Smooth muscle cell (in vitro differentiated cells): ENCODE results near the gene BCAS1. TPM values are rescaled to one million over a fixed set of nuclear protein-coding genes. Genes with fewer than 3 reads are reported as not detected.

ENCODE experiments used
- DNase-seq: peaks from one replicate; lab custom pipeline; 2025; ENCODE audit not compliant: unreplicated experiment; lab: John Stamatoyannopoulos, UW
- H2AFZ ChIP-seq: fragments of 200-600 bp; sonication (generic); 2 replicates; pipeline ENCODE4 v1.6.0; 2016; ENCODE audit warnings: antibody characterized with exemption, low read depth, mild to moderate bottlenecking
- H3F3A ChIP-seq: fragments of 200-600 bp; sonication (generic); 2 replicates; pipeline ENCODE4 v1.6.0; 2017; ENCODE audit warnings: antibody characterized with exemption, low read depth
- H3K27ac ChIP-seq: fragments of 200-600 bp; sonication (generic); 2 replicates; pipeline ENCODE4 v1.5.1; 2016; ENCODE audit warnings: low read depth, mild to moderate bottlenecking
- H3K27me3 ChIP-seq: fragments of 200-600 bp; sonication (generic); 2 replicates; pipeline ENCODE4 v1.6.1; 2016; ENCODE audit warnings: low read depth, mild to moderate bottlenecking
- H3K36me3 ChIP-seq: fragments of 200-600 bp; sonication (generic); 2 replicates; pipeline ENCODE4 v1.5.1; 2016; ENCODE audit warnings: low read depth
- H3K4me1 ChIP-seq: fragments of 200-600 bp; sonication (generic); 2 replicates; pipeline ENCODE4 v1.5.1; 2016; ENCODE audit warnings: low read depth
- H3K4me2 ChIP-seq: fragments of 200-600 bp; sonication (generic); 2 replicates; pipeline ENCODE4 v1.6.0; 2016; ENCODE audit warnings: mild to moderate bottlenecking
- H3K4me3 ChIP-seq: fragments of 200-600 bp; sonication (generic); 2 replicates; pipeline ENCODE4 v1.5.1; 2016; ENCODE audit warnings: mild to moderate bottlenecking
- H3K79me2 ChIP-seq: fragments of 200-600 bp; sonication (generic); 2 replicates; pipeline ENCODE4 v1.6.0; 2016; ENCODE audit warnings: low read depth, mild to moderate bottlenecking
- H3K9ac ChIP-seq: fragments of 200-600 bp; sonication (generic); 2 replicates; pipeline ENCODE4 v1.6.0; 2016; ENCODE audit warnings: low read depth
- H3K9me3 ChIP-seq: fragments of 200-600 bp; sonication (generic); replicated peaks from 2 replicates; pipeline ENCODE4 v1.5.1; 2016; ENCODE audit warnings: low read depth
- H4K20me1 ChIP-seq: fragments of 200-600 bp; sonication (generic); 2 replicates; pipeline ENCODE4 v1.6.0; 2016; ENCODE audit warnings: low read depth
- WGBS: methylation state at CpG from one replicate; pipeline ENCODE4 v1.1.7; 2016; ENCODE audit warnings: low lambda C conversion rate; 5-methylcytosine and 5-hydroxymethylcytosine counted together
- polyA plus RNA-seq: library from polyadenylated mRNA; unstranded; fragments of >200 nt; fragmentation: Nextera tagmentation; extraction: Ambion mirVana; gene quantifications from 2 replicates; pipeline ENCODE4 v1.2.1, GENCODE V29; 2016
- total RNA-seq: library from RNA; depleted of rRNA; stranded (reverse); fragments of >200 nt; gene quantifications from 2 replicates; pipeline ENCODE4 v1.2.3, GENCODE V29; 2014
- TF ChIP-seq, protein P1 (sequence below): fragments of 200-600 bp; sonication (generic); IDR thresholded peaks from 2 replicates; pipeline ENCODE4 v1.5.1; 2017; ENCODE audit warnings: borderline replicate concordance, mild to moderate bottlenecking, antibody characterized with exemption; ENCODE audit not compliant: insufficient read depth, poor library complexity, severe bottlenecking

The BCAS1 gene
- total and polyA plus RNA-seq, 2 experiments from 2014 or later, result 0.09 to 0.15 TPM

DNA sequence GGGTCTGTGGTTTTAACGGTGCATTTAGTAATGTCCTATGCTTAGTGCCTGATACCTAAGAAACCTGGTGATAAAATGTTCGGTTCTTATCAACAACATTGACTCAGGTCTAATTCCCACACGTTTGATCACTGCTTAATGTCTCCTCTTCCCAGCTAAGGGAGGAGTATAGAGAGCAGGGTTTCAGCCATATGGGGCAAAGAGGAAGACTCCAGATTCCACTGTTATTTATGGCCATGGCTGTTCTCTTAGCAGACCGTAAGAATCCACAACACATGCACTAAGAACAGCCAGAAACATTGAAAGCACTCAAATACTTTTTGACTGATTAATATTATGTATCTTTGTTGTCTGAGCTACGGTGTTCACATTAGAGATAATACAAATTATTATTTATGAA, 112.1 kb downstream of the BCAS1 start:
- Histone ChIP-seq H2AFZ (no peak overlapping the region), H3K4me2 (no peak overlapping the region), H3K4me1 (peaks cover 4% of the 10 kb centered on the region), H3K79me2 (no peaks in the 10 kb centered on the region), H3K9ac (no peak overlapping the region), H3F3A (no peaks in the 10 kb centered on the region), H3K27ac (no peak overlapping the region), H3K27me3 (no peaks in the 10 kb centered on the region), H3K9me3 (no peaks in the 10 kb centered on the region), H4K20me1 (no peaks in the 10 kb centered on the region), H3K4me3 (no peak overlapping the region), H3K36me3 (no peaks in the 10 kb centered on the region)
- TF ChIP-seq, protein P1, sequence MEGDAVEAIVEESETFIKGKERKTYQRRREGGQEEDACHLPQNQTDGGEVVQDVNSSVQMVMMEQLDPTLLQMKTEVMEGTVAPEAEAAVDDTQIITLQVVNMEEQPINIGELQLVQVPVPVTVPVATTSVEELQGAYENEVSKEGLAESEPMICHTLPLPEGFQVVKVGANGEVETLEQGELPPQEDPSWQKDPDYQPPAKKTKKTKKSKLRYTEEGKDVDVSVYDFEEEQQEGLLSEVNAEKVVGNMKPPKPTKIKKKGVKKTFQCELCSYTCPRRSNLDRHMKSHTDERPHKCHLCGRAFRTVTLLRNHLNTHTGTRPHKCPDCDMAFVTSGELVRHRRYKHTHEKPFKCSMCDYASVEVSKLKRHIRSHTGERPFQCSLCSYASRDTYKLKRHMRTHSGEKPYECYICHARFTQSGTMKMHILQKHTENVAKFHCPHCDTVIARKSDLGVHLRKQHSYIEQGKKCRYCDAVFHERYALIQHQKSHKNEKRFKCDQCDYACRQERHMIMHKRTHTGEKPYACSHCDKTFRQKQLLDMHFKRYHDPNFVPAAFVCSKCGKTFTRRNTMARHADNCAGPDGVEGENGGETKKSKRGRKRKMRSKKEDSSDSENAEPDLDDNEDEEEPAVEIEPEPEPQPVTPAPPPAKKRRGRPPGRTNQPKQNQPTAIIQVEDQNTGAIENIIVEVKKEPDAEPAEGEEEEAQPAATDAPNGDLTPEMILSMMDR, result no peak
- no peak for DNase-seq
- 74% methylated on average over 5 of the region's 5 CpGs for WGBS

DNA sequence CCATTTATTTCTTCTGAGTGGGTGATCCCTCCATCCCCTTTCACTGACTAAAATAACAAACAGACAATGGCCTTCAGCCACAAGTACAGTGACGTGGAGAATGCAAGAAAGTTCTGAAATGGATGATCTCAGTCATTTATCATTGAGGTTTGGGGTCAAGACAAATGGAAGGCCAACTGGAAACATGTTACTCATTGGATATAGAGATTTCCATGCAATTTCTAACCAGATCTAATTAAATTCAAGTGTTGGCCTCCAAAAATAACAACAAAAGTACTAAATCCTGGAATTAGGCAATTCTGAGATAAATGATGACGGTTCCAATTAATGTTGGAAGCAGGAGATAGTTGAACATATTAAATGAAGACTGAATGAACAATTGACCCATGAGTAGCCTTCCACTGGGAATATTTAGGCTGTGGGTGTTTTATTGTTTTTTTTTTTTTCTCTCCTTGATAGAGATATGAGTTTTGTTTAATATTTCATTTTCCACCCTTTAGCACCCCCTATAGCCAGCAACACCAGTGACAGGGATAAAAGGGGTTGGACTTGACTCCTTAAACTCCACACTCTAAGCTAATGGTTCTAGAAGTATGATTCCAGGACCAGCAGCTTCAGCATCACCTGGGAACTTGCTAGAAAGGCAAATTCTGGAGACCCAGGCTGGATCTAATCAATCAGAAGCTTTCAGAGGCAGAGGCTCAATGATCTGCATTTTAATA, 112.8 kb downstream of the BCAS1 start:
- no peak overlapping the region for H2AFZ ChIP-seq
- H3K4me1 ChIP-seq, result peaks cover 4% of the 10 kb centered on the region
- TF ChIP-seq, protein P1, result no peak
- H3K9ac ChIP-seq, result no peak overlapping the region
- no peaks in the 10 kb centered on the region for H3K27me3 ChIP-seq
- H3K4me2 ChIP-seq, result no peak overlapping the region
- WGBS, result 65% methylated on average over 2 of the region's 2 CpGs
- H3K27ac ChIP-seq, result no peak overlapping the region
- no peaks in the 10 kb centered on the region for H3K79me2 ChIP-seq
- H3K9me3 ChIP-seq, result peaks cover under 1% of the 10 kb centered on the region
- H3F3A ChIP-seq, result no peaks in the 10 kb centered on the region
- no peaks in the 10 kb centered on the region for H3K36me3 ChIP-seq
- H3K4me3 ChIP-seq, result no peak overlapping the region
- no peak for DNase-seq
- no peaks in the 10 kb centered on the region for H4K20me1 ChIP-seq

DNA sequence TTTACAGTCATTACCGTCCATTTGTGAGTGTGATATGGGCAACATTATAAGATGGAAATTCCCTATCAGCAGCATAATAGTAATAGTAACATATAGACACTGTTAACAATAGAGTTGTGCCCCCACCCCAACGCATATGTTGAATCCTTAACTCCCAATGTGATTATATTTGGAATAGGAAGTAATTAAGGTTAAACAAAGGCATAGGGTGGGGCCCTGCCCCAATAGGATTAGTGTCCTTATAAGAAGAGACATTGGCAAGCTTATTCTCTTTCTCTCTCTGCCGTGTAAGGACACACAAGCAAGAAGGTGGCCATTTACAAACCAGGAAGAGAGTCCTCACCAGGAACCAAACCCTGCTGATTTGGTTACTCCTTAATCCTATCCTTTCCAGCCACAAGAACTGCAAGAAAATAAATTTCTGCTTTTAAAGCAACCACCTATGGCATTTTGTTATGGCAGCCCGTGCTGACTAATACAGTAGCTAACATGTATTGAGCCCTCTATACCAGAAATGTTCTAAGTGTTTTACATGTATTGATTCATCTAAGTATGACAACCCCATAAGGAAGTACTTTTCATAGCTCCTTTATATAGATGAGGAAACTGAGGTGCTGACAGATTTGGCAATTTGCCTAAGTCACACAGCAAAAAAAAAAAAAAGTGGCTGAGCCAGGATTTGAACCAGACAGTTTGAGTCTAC, 114.2 kb downstream of the BCAS1 start:
- H3K79me2 ChIP-seq, result no peaks in the 10 kb centered on the region
- TF ChIP-seq, protein P1, result no peak
- no peaks in the 10 kb centered on the region for H3F3A ChIP-seq
- no peak overlapping the region for H3K4me3 ChIP-seq
- no peak overlapping the region for H3K9ac ChIP-seq
- no peaks in the 10 kb centered on the region for H3K36me3 ChIP-seq
- H3K27ac ChIP-seq, result no peak overlapping the region
- DNase-seq, result no peak
- WGBS, result 96% methylated on average over 4 of the region's 4 CpGs
- no peak overlapping the region for H3K4me2 ChIP-seq
- H3K9me3 ChIP-seq, result peaks cover 3% of the 10 kb centered on the region
- H4K20me1 ChIP-seq, result no peaks in the 10 kb centered on the region
- no peaks in the 10 kb centered on the region for H3K27me3 ChIP-seq
- H2AFZ ChIP-seq, result no peak overlapping the region
- peaks cover 4% of the 10 kb centered on the region for H3K4me1 ChIP-seq
